Esophagus squamous epithelium (tissue), 4 donors: ENCODE results near the gene ST13.

Experiments used
- POLR2A ChIP-seq, 4 donors: fragments of 450-650 bp; IDR thresholded peaks; one replicate each; pipeline ENCODE4 v1.6.1; 2017; ENCODE audit warnings: antibody characterized with exemption in 4 of 4, mild to moderate bottlenecking in 4 of 4, moderate library complexity in 3 of 4
- TF ChIP-seq, protein P1 (sequence below), 6 experiments: fragments of 450-650 bp in 4 of 6; fragments of 200-600 bp in 2 of 6; sonication (generic) in 2 of 6; IDR thresholded peaks; one replicate each; pipeline ENCODE4 v1.5.1; 2016 to 2019; ENCODE audit warnings: antibody characterized with exemption in 6 of 6, mild to moderate bottlenecking in 4 of 6, moderate library complexity in 4 of 6

DNA sequence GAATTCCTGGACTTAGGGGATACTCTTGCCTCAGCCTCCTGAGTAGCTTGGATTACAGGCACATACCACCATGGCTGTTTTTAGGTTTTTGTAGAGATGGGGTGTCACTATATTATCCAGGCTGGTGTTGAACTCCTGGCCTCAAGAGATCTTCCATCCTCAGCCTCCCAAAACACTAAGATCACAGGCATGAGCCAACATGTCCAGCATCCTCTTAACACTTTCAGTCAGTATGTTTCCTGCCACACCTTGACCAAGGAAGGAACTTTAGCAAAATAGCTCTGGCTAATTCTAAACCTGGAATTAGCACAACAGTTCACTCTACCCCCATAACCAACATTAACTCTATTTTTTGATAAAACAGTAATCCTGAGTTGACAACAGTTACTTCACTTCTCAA, 32.7 kb upstream of the ST13 start:
- TF ChIP-seq, protein P1, sequence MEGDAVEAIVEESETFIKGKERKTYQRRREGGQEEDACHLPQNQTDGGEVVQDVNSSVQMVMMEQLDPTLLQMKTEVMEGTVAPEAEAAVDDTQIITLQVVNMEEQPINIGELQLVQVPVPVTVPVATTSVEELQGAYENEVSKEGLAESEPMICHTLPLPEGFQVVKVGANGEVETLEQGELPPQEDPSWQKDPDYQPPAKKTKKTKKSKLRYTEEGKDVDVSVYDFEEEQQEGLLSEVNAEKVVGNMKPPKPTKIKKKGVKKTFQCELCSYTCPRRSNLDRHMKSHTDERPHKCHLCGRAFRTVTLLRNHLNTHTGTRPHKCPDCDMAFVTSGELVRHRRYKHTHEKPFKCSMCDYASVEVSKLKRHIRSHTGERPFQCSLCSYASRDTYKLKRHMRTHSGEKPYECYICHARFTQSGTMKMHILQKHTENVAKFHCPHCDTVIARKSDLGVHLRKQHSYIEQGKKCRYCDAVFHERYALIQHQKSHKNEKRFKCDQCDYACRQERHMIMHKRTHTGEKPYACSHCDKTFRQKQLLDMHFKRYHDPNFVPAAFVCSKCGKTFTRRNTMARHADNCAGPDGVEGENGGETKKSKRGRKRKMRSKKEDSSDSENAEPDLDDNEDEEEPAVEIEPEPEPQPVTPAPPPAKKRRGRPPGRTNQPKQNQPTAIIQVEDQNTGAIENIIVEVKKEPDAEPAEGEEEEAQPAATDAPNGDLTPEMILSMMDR (IDR thresholded peaks at IDR 0.05) = no peak
- no peak for TF ChIP-seq POLR2A (IDR thresholded peaks at IDR 0.05)
